Spinal cord (tissue), 10 donors: ENCODE data around the gene PDE10A. TPM values are rescaled to one million over a fixed set of nuclear protein-coding genes. Genes with fewer than 3 reads are reported as not detected.

Experiments used
- DNase-seq, 6 donors: peaks; one replicate each; pipeline versions ENCODE4 v3.0.0 to v3.0.0-alpha.2; 2013 to 2015; ENCODE audit warnings: low spot score in 6 of 6, low read depth in 4 of 6
- H3K27ac ChIP-seq: one replicate; pipeline ENCODE4 v1.5.1; 2013; ENCODE audit warnings: low read depth, low read length, control low read depth
- H3K27me3 ChIP-seq: one replicate; pipeline ENCODE4 v1.6.1; 2013; ENCODE audit warnings: low read length; ENCODE audit not compliant: control insufficient read depth, insufficient read depth
- H3K36me3 ChIP-seq: one replicate; pipeline ENCODE4 v1.6.1; 2013; ENCODE audit warnings: low read length; ENCODE audit not compliant: control insufficient read depth, insufficient read depth
- H3K4me1 ChIP-seq: one replicate; pipeline ENCODE4 v1.6.1; 2013; ENCODE audit warnings: low read length; ENCODE audit not compliant: control insufficient read depth, insufficient read depth
- H3K4me3 ChIP-seq: one replicate; pipeline ENCODE4 v1.5.1; 2013; ENCODE audit warnings: low read depth, low read length, control low read depth
- H3K9me3 ChIP-seq: one replicate; pipeline ENCODE4 v1.6.1; 2013; ENCODE audit warnings: low read length; ENCODE audit not compliant: control insufficient read depth, insufficient read depth
- WGBS: methylation state at CpG from one replicate; pipeline ENCODE4 v1.1.5; 2013; ENCODE audit warnings: missing lambda C conversion rate; ENCODE audit not compliant: insufficient coverage; 5-methylcytosine and 5-hydroxymethylcytosine counted together
- polyA plus RNA-seq, 2 donors: library from polyadenylated mRNA; unstranded; fragments of 120-200 nt; gene quantifications; one replicate each; pipeline ENCODE4 v1.2.1, GENCODE V29; 2013; ENCODE audit not compliant: insufficient read length in 2 of 2
- total RNA-seq, 2 donors: library from RNA; depleted of rRNA in 1 of 2; stranded (reverse); fragments of 120-200 nt in 1 of 2; fragments of >200 nt in 1 of 2; gene quantifications; one replicate each; pipeline versions ENCODE4 v1.2.3 to v1.2.4, GENCODE V29; 2013 to 2014
- donor health status: healthy.

PDE10A gene
- total and polyA plus RNA-seq, 4 donors: 10.9 to 28.2 (median 14.2) TPM

GRCh38 chr6:165458134-165458533 lies 204.9 kb downstream of the PDE10A start:
- Histone ChIP-seq H3K27me3 (no peaks in the 10 kb centered on the region), H3K27ac (no peak overlapping the region), H3K4me1 (peaks cover 3% of the 10 kb centered on the region), H3K4me3 (no peak overlapping the region), H3K9me3 (no peaks in the 10 kb centered on the region), H3K36me3 (no peaks in the 10 kb centered on the region)
- 78% methylated on average over 3 of the region's 6 CpGs for WGBS
- no peak for DNase-seq

GRCh38 chr6:165456286-165456685 lies 206.8 kb downstream of the PDE10A start:
- H3K4me3 ChIP-seq: no peak overlapping the region
- peak in 1 of 6 donors; percentile 58 for DNase-seq
- WGBS: no CpG with 5 or more reads among the region's 3 CpGs
- no peaks in the 10 kb centered on the region for H3K27me3 ChIP-seq
- no peak overlapping the region for H3K27ac ChIP-seq
- H3K9me3 ChIP-seq: no peaks in the 10 kb centered on the region
- peaks cover 3% of the 10 kb centered on the region for H3K4me1 ChIP-seq
- H3K36me3 ChIP-seq: no peaks in the 10 kb centered on the region

GRCh38 chr6:165455488-165455887 lies 207.6 kb downstream of the PDE10A start:
- no peaks in the 10 kb centered on the region for H3K36me3 ChIP-seq
- H3K9me3 ChIP-seq: no peaks in the 10 kb centered on the region
- no peak overlapping the region for H3K4me3 ChIP-seq
- DNase-seq: no peak
- no peaks in the 10 kb centered on the region for H3K27me3 ChIP-seq
- H3K27ac ChIP-seq: no peak overlapping the region
- WGBS: no CpG with 5 or more reads among the region's 3 CpGs
- H3K4me1 ChIP-seq: peaks cover 3% of the 10 kb centered on the region

- H3K27ac ChIP-seq: no peak overlapping the region
- WGBS: 100% methylated on average over 1 of the region's 2 CpGs
- H3K9me3 ChIP-seq: no peaks in the 10 kb centered on the region
- no peaks in the 10 kb centered on the region for H3K27me3 ChIP-seq
- no peak for DNase-seq
- H3K36me3 ChIP-seq: no peaks in the 10 kb centered on the region
- H3K4me1 ChIP-seq: no peaks in the 10 kb centered on the region
- no peak overlapping the region for H3K4me3 ChIP-seq
These were observed 209.6 kb downstream of the PDE10A start for GRCh38 chr6:165453395-165453794.

- WGBS: no CpG with 5 or more reads among the region's 2 CpGs
- H3K36me3 ChIP-seq: no peaks in the 10 kb centered on the region
- H3K27ac ChIP-seq: no peak overlapping the region
- DNase-seq: no peak
- H3K27me3 ChIP-seq: no peaks in the 10 kb centered on the region
- no peaks in the 10 kb centered on the region for H3K4me1 ChIP-seq
- H3K9me3 ChIP-seq: no peaks in the 10 kb centered on the region
- no peak overlapping the region for H3K4me3 ChIP-seq
These were observed 211.2 kb downstream of the PDE10A start for GRCh38 chr6:165451838-165452237.

GRCh38 chr6:165448210-165448609 lies 214.8 kb downstream of the PDE10A start:
- Histone ChIP-seq H3K9me3 (peaks cover 2% of the 10 kb centered on the region), H3K36me3 (no peaks in the 10 kb centered on the region), H3K27ac (no peak overlapping the region), H3K4me3 (no peak overlapping the region), H3K4me1 (no peaks in the 10 kb centered on the region), H3K27me3 (no peaks in the 10 kb centered on the region)
- no peak for DNase-seq
- WGBS: 90% methylated on average over 4 of the region's 4 CpGs

- no peaks in the 10 kb centered on the region for H3K4me1 ChIP-seq
- peaks cover 2% of the 10 kb centered on the region for H3K9me3 ChIP-seq
- H3K27me3 ChIP-seq: no peaks in the 10 kb centered on the region
- no peaks in the 10 kb centered on the region for H3K36me3 ChIP-seq
- 93% methylated on average over 7 of the region's 10 CpGs for WGBS
- H3K4me3 ChIP-seq: no peak overlapping the region
- no peak overlapping the region for H3K27ac ChIP-seq
- DNase-seq: no peak
These were observed 215.9 kb downstream of the PDE10A start for GRCh38 chr6:165447141-165447540.

GRCh38 chr6:165446331-165446730 lies 216.7 kb downstream of the PDE10A start:
- H3K27ac ChIP-seq: no peak overlapping the region
- no peak overlapping the region for H3K4me3 ChIP-seq
- DNase-seq: no peak
- peaks cover 2% of the 10 kb centered on the region for H3K9me3 ChIP-seq
- H3K4me1 ChIP-seq: no peaks in the 10 kb centered on the region
- H3K36me3 ChIP-seq: no peaks in the 10 kb centered on the region
- no peaks in the 10 kb centered on the region for H3K27me3 ChIP-seq

GRCh38 chr6:165443462-165443861 lies 219.6 kb downstream of the PDE10A start:
- no peak overlapping the region for H3K4me3 ChIP-seq
- no peaks in the 10 kb centered on the region for H3K4me1 ChIP-seq
- no peaks in the 10 kb centered on the region for H3K36me3 ChIP-seq
- no peak for DNase-seq
- peaks cover 2% of the 10 kb centered on the region for H3K9me3 ChIP-seq
- 100% methylated on average over 3 of the region's 4 CpGs for WGBS
- H3K27ac ChIP-seq: no peak overlapping the region
- H3K27me3 ChIP-seq: no peaks in the 10 kb centered on the region

DNA sequence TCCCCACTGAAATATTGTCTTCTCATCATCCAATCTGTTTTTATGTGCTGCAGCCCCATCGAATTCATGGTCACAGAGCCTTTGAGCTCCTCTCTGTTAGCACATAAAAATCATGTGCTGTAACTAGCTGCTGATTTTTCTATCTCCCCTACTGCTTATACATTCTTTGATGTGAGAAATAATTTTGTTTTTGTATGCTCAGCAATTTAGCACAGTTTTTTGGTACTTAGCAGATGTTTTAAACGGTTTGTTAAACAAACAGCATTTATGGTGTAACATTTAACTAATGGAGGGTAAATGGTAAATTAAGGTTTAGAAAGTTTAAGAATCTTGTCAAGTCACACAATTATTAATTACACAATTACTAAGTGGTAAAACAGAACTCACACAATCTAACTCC lies 221.9 kb downstream of the PDE10A start:
- DNase-seq: peak in 1 of 6 donors; percentile 74
- Histone ChIP-seq H3K9me3 (peaks cover 2% of the 10 kb centered on the region), H3K4me3 (no peak overlapping the region), H3K4me1 (no peaks in the 10 kb centered on the region), H3K27ac (no peak overlapping the region), H3K27me3 (no peaks in the 10 kb centered on the region), H3K36me3 (no peaks in the 10 kb centered on the region)
- WGBS: no CpG with 5 or more reads among the region's 2 CpGs
